ENCODE results near the gene CNN2.

DNA sequence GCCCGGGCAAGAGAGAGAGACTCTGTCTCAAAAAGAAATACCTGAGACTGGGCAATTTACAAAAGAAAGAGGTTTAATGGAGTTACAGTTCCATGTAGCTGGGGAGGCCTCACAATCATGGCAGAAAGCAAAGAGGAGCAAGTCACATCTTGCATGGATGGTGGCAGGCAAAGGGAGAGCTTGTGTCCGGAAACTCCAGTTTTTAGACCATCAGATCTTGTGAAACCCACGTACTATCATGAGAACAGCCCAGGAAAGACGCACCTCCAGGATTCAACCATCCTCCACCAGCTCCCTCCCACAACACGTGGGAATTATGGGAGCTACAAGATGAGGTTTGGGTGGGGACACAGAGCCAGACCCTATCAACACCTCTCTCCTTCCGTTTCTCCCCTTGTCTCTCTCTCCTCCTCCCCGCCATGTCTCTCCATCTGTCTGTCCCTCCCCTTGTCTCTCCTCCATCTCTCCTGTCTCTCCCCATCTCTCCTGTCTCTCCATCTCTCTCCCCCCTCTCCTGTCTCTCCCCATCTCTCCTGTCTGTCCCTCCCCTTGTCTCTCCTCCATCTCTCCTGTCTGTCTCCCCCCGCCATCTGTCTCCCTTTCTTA, 58.7 kb downstream of the CNN2 start:
- peak; percentile 63 for TF ChIP-seq POLR2AphosphoS5 (IDR thresholded peaks at IDR 0.05; ENCODE audit: low read depth, low read length)
- TF ChIP-seq POLR2A (IDR thresholded peaks at IDR 0.05; ENCODE audit: low read depth, low read length): no peak; the same call in 1 of the 2 replicates
- no peak for TF ChIP-seq TAF1 (IDR thresholded peaks at IDR 0.05; ENCODE audit: borderline replicate concordance, low read depth, low read length)

All from GM12892 (cell line).